Ishikawa (cell line): ENCODE results near the gene CSTPP1.

Experiments used
- CREB1 ChIP-seq: IDR thresholded peaks from 2 replicates; pipeline ENCODE4 v1.6.1; 2012; ENCODE audit warnings: low read depth
- EGR1 ChIP-seq: IDR thresholded peaks from 2 replicates; pipeline ENCODE4 v1.6.1; 2012
- RAD21 ChIP-seq: IDR thresholded peaks from 2 replicates; pipeline ENCODE4 v1.6.1; 2012; ENCODE audit warnings: low read depth
- TAF1 ChIP-seq: IDR thresholded peaks from 2 replicates; pipeline ENCODE4 v1.6.1; 2012; ENCODE audit warnings: low read depth, mild to moderate bottlenecking
- ZBTB7A ChIP-seq: IDR thresholded peaks from 2 replicates; pipeline ENCODE4 v1.6.1; 2012; ENCODE audit warnings: low read depth
- TF ChIP-seq, protein P1 (sequence below): IDR thresholded peaks from 2 replicates; pipeline ENCODE4 v1.6.1; 2012
- TF ChIP-seq, protein P2 (sequence below): IDR thresholded peaks from 2 replicates; pipeline ENCODE4 v1.6.1; 2012; ENCODE audit warnings: low read depth, mild to moderate bottlenecking
- TF ChIP-seq, protein P3 (sequence below): IDR thresholded peaks from 2 replicates; pipeline ENCODE4 v1.6.1; 2012

DNA sequence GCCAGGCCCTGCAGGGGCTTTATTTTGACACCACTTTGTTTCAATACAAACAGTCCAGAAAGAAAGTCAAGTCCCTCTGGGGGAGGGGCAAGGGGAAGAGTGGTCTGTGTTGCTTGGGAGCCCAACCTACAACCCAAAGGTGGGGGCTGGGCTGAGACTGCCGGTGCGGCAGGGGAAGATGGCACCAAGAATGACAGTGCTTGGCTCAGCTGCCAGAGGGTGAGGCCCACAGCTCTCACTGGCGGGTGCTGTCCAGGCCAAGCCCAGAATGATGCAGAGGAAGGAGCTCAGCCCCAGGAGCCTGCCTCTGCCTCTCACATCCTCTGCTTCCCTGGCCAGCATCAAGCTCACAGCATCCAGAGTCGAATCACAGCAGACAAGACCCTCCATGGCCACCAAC is 227.8 kb downstream of the CSTPP1 start:
- TF ChIP-seq, protein P1, sequence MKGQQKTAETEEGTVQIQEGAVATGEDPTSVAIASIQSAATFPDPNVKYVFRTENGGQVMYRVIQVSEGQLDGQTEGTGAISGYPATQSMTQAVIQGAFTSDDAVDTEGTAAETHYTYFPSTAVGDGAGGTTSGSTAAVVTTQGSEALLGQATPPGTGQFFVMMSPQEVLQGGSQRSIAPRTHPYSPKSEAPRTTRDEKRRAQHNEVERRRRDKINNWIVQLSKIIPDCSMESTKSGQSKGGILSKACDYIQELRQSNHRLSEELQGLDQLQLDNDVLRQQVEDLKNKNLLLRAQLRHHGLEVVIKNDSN = no peak
- TF ChIP-seq, protein P2, sequence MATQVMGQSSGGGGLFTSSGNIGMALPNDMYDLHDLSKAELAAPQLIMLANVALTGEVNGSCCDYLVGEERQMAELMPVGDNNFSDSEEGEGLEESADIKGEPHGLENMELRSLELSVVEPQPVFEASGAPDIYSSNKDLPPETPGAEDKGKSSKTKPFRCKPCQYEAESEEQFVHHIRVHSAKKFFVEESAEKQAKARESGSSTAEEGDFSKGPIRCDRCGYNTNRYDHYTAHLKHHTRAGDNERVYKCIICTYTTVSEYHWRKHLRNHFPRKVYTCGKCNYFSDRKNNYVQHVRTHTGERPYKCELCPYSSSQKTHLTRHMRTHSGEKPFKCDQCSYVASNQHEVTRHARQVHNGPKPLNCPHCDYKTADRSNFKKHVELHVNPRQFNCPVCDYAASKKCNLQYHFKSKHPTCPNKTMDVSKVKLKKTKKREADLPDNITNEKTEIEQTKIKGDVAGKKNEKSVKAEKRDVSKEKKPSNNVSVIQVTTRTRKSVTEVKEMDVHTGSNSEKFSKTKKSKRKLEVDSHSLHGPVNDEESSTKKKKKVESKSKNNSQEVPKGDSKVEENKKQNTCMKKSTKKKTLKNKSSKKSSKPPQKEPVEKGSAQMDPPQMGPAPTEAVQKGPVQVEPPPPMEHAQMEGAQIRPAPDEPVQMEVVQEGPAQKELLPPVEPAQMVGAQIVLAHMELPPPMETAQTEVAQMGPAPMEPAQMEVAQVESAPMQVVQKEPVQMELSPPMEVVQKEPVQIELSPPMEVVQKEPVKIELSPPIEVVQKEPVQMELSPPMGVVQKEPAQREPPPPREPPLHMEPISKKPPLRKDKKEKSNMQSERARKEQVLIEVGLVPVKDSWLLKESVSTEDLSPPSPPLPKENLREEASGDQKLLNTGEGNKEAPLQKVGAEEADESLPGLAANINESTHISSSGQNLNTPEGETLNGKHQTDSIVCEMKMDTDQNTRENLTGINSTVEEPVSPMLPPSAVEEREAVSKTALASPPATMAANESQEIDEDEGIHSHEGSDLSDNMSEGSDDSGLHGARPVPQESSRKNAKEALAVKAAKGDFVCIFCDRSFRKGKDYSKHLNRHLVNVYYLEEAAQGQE = no peak
- TF ChIP-seq, protein P3, sequence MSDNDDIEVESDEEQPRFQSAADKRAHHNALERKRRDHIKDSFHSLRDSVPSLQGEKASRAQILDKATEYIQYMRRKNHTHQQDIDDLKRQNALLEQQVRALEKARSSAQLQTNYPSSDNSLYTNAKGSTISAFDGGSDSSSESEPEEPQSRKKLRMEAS = no peak
- TF ChIP-seq EGR1 (no peak), TAF1 (no peak), ZBTB7A (no peak), CREB1 (no peak), RAD21 (no peak)
